GM12872 (cell line): Measurements from ENCODE around the gene ZNF585A.

Experiments
- CTCF ChIP-seq: IDR thresholded peaks from 3 replicates; pipeline ENCODE4 v1.5.1; 2011; ENCODE audit warnings: low read depth, mild to moderate bottlenecking, low read length, moderate library complexity; ENCODE audit not compliant: insufficient read depth

Gene ZNF585A

DNA sequence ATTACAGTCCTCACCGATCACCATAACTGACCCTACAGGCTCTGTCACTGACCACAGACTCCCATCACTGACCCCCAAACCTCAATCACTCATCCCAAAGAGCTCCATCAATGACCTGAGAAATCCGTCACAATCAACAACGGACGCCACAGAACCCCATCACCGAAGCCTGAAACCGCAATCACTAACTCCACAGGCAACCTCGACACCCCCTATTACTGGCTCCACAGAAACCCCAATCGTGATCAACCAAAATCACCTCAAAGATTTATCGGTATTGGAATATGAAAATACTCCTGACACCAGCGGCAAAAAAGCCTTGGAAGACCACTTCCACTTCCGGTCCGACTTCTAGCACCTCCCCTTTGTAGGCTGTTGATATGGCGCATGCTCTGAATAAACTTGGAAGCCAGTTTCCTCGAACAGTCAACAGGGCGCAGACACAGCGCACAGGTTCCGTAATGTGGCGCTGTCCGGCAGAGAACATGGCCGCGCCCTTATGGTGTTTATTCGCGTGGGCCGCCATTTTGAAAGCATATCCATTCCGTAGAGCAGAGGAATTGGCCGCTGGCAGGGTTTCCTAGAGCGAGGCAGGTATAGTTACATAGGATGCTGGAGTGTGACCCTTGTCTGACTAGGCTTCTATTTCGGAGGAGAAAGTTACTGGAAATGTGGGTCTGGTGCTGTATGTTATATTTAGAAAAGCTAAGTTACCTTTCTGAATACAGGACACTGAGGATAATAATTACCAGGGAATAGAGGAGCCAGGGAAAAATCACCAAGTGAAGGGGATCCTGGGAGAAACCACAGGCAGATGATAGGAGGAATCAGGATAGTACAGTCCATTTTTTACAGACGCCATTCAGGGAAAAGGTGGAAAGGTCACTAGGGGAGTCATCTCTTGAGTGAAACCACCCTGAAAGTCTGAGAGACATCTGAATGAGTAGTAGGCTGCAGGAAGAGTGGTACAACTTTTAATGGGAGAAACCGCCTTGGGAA lies at the start of gene ZNF585A:
Gene ZNF585A, minus strand, starts transcription at position 328 of the 999 bp plus-strand sequence. CDS start 2,785 bp downstream, outside the sequence.
- TF ChIP-seq CTCF = no peak

DNA sequence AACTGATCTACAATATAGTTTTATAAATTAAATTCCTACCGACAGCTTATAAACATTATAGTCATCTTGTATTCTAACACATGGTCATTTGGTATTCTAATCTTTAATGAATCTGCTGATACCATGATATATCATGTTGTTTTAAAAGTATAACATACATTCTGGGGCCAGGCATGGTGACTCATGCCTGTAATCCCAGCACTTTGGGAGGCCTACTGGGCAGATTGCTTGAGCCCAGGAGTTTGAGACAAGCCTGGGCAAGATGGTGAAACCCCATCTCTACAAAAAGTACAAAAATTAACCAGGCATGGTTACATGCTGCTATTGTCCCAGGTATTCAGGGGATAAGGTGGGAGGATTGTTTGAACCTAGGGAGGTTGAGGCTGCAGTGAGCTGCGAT lies 48.6 kb upstream of the ZNF585A start:
- no peak for TF ChIP-seq CTCF

- TF ChIP-seq CTCF = no peak
These were observed 47.9 kb upstream of the ZNF585A start for GRCh38 chr19:37220383-37220782.

GRCh38 chr19:37218592-37218935 lies 46.1 kb upstream of the ZNF585A start:
- no peak for TF ChIP-seq CTCF

DNA sequence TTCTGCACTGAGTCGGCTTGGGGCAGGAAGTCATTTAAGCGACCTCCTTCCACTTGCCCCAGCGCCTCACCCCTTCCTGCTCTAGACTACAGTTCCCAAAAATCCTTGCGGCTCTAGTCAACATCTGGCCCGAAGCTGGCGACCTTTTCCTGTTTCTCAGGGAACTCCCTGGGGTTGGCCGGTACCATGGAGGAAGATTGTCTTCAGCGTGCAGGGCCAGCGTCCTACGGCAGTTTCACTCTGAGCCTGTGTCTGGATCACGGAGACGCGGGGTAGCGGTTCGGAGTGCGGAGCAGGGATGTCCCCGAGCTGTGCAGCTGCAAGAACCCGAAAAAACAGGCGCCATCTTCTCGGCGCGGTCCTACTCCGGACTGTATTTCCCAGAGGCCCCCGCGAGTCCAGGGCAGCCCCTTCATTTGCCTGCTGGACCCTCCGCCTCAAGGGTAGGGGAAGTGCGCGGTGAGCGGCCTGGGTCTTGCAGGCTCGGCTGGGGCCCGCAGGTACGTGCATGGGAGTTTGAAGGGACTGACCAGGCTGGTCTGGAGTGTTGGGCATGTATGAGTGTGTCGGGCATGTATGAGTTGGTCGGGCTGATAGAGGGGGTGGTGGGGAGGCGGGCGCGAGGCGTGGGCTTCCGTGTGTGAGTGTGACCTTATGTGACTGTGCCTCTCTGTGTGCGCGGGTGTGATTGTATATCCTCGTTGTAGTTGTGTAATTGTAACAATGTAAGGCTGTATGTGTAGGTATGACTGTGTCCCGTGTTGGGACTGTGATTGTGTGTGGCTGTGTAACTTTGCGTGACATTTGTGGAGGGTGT lies 45.5 kb upstream of the ZNF585A start, which contains the start of gene ZNF383:
Gene ZNF383, plus strand, starts transcription at position 440 of the 817 bp plus-strand sequence. CDS start 12,240 bp downstream, outside the sequence.
- no peak for TF ChIP-seq CTCF

GRCh38 chr19:37217480-37217774 lies 44.9 kb upstream of the ZNF585A start:
- TF ChIP-seq CTCF = no peak

DNA sequence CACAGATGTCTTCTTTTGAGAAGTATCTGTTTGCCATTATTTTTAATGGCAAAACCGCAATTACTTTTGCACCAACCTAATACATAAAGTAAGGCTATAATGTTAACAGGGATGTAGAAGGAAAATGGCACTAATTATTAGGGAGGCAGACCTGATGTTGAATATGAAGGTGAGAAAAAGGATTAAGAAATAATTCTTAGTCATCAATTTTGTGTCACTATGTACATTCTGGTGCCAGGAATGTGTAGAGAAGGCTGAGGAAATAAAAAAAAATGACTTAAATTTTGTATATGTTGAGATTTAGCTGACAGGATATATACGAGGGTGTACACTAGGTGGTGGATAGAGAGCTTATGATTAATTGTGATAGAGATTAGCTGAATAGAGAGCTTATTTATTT lies 25.3 kb upstream of the ZNF585A start:
- TF ChIP-seq CTCF = no peak
